Left ventricle myocardium inferior (tissue), 1 donor: Measurements from ENCODE around the gene RASAL1. TPM values are rescaled to one million over a fixed set of nuclear protein-coding genes. Genes with fewer than 3 reads are reported as not detected.

Source experiments
- DNase-seq: peaks from one replicate; pipeline ENCODE4 v3.0.0-alpha.2; 2020
- H3K27ac ChIP-seq: fragments of 200-600 bp; replicated peaks from 2 replicates; pipeline ENCODE4 v1.8.0; 2021
- H3K27me3 ChIP-seq: fragments of 200-600 bp; 2 replicates; pipeline ENCODE4 v1.8.0; 2021; ENCODE audit warnings: low read depth
- H3K36me3 ChIP-seq: fragments of 200-600 bp; 2 replicates; pipeline ENCODE4 v1.8.0; 2021
- H3K4me1 ChIP-seq: fragments of 200-600 bp; 2 replicates; pipeline ENCODE4 v1.8.0; 2021
- H3K4me3 ChIP-seq: fragments of 200-600 bp; 2 replicates; pipeline ENCODE4 v1.8.0; 2021; ENCODE audit warnings: mild to moderate bottlenecking, moderate library complexity
- H3K9me3 ChIP-seq: fragments of 200-600 bp; replicated peaks from 2 replicates; pipeline ENCODE4 v1.8.0; 2021
- CTCF ChIP-seq: fragments of 200-600 bp; IDR thresholded peaks from 2 replicates; pipeline ENCODE4 v1.8.0; 2021; ENCODE audit warnings: antibody characterized with exemption, mild to moderate bottlenecking, borderline replicate concordance
- intact Hi-C: fragments of 100-400 bp; cut with micrococcal nuclease; formaldehyde crosslinking; loops from one replicate; pipeline ENCODE4 v1.11.0; 2022
- total RNA-seq: library from RNA; stranded (reverse); fragmentation: NEBNext Ultra II Directional; extraction: Animal tissue kit (Norgen Biotek cat#: 25700); gene quantifications from one replicate; pipeline ENCODE4 v1.2.1, GENCODE V29; 2021
- donor health status: DM: no; HTN: yes; CAD: no; lungs with severe emphysema.

The RASAL1 gene
- total RNA-seq, 1 donor from 2014 or later = not detected

GRCh38 chr12:113181975-113182374 lies 46.4 kb upstream of the RASAL1 start:
- Histone ChIP-seq H3K27ac (no peak overlapping the region), H3K4me3 (no peak overlapping the region), H3K36me3 (peaks cover 44% of the 10 kb centered on the region), H3K27me3 (no peaks in the 10 kb centered on the region), H3K9me3 (peaks cover 5% of the 10 kb centered on the region), H3K4me1 (peaks cover 41% of the 10 kb centered on the region)
- no peak for TF ChIP-seq CTCF
- DNase-seq = no peak
- intact Hi-C loops = no loop called here

- H3K36me3 ChIP-seq = peaks cover 60% of the 10 kb centered on the region
- peaks cover 25% of the 10 kb centered on the region for H3K4me1 ChIP-seq
- no peak for DNase-seq
- intact Hi-C loops = no loop called here
- no peak for TF ChIP-seq CTCF
- no peak overlapping the region for H3K4me3 ChIP-seq
- H3K9me3 ChIP-seq = peaks cover 6% of the 10 kb centered on the region
- H3K27me3 ChIP-seq = no peaks in the 10 kb centered on the region
- no peak overlapping the region for H3K27ac ChIP-seq
These were observed 44.8 kb upstream of the RASAL1 start for GRCh38 chr12:113180333-113180732.

GRCh38 chr12:113179023-113179422 lies 43.5 kb upstream of the RASAL1 start:
- no peak for DNase-seq
- intact Hi-C loops = loop anchor here (10.0 kb wide), 1 partner anchor 134 kb away; no protein-coding TSS in a partner anchor
- Histone ChIP-seq H3K27me3 (no peaks in the 10 kb centered on the region), H3K9me3 (peaks cover 6% of the 10 kb centered on the region), H3K4me1 (peaks cover 13% of the 10 kb centered on the region), H3K36me3 (peaks cover 74% of the 10 kb centered on the region), H3K27ac (no peak overlapping the region), H3K4me3 (no peak overlapping the region)
- no peak for TF ChIP-seq CTCF

- Histone ChIP-seq H3K27me3 (no peaks in the 10 kb centered on the region), H3K27ac (no peak overlapping the region), H3K9me3 (peaks cover 6% of the 10 kb centered on the region), H3K4me3 (no peak overlapping the region), H3K36me3 (peaks cover 100% of the 10 kb centered on the region), H3K4me1 (no peaks in the 10 kb centered on the region)
- intact Hi-C loops = loop anchor here (10.0 kb wide), 1 partner anchor 130 kb away; no protein-coding TSS in a partner anchor
- DNase-seq = peak; percentile 73
- peak; percentile 100 for TF ChIP-seq CTCF
These were observed 39.2 kb upstream of the RASAL1 start for GRCh38 chr12:113174461-113175384.

GRCh38 chr12:113173081-113173698 lies 37.6 kb upstream of the RASAL1 start:
- Histone ChIP-seq H3K27ac (no peak overlapping the region), H3K36me3 (peaks cover 100% of the 10 kb centered on the region), H3K27me3 (no peaks in the 10 kb centered on the region), H3K4me3 (no peak overlapping the region), H3K4me1 (no peaks in the 10 kb centered on the region), H3K9me3 (peaks cover 6% of the 10 kb centered on the region)
- no peak for DNase-seq
- intact Hi-C loops = loop anchor here (10.0 kb wide), 1 partner anchor 128 kb away; no protein-coding TSS in a partner anchor
- no peak for TF ChIP-seq CTCF
